Pancreas (tissue), 10 donors: ENCODE data around the gene RAB11A. TPM values are rescaled to one million over a fixed set of nuclear protein-coding genes. Genes with fewer than 3 reads are reported as not detected.

Experiments used
- ATAC-seq, 4 donors: fragments of 200-7000 bp; cut with Tn5 transposase; one replicate each; pipeline versions ENCODE4 v1.8.0 to v1.9.1; 2020; ENCODE audit warnings: mild to moderate bottlenecking in 4 of 4, moderate library complexity in 4 of 4
- DNase-seq, 6 donors: peaks; one replicate each; pipeline ENCODE4 v3.0.0-alpha.2; 2020
- FAIRE-seq: peaks from 2 replicates; lab custom pipeline; 2012; peaks lifted over from hg19 to GRCh38; lab: Jason Lieb, UNC
- H3K27ac ChIP-seq, 4 donors: fragments of 200-600 bp; sonication (generic); 1 replicate in 3 of 4; 2 replicates in 1 of 4; pipeline versions ENCODE4 v1.5.0 to v1.8.0; 2020
- H3K27me3 ChIP-seq, 4 donors: fragments of 200-600 bp; one replicate each; pipeline ENCODE4 v1.8.0; 2021
- H3K36me3 ChIP-seq, 3 donors: fragments of 200-600 bp; sonication (generic) in 1 of 3; one replicate each; pipeline versions ENCODE4 v1.5.0 to v1.8.0; 2020 to 2021
- H3K4me1 ChIP-seq, 3 donors: fragments of 200-600 bp; one replicate each; pipeline ENCODE4 v1.8.0; 2021
- H3K4me3 ChIP-seq, 4 donors: fragments of 200-600 bp; sonication (generic) in 2 of 4; one replicate each; pipeline versions ENCODE4 v1.5.0 to v1.8.0; 2020 to 2021
- H3K9me3 ChIP-seq, 4 donors: fragments of 200-600 bp; one replicate each; pipeline ENCODE4 v1.8.0; 2021
- WGBS, 2 donors: extraction: QIAGEN DNeasy Blood & Tissue Kit; methylation state at CpG; one replicate each; pipeline ENCODE4 v1.1.7; 2013; 5-methylcytosine and 5-hydroxymethylcytosine counted together
- intact Hi-C, 3 donors: fragments of 100-400 bp; cut with DNase I; formaldehyde crosslinking; loops; one replicate each; pipeline versions ENCODE4 v1.11.1 to v1.14.2; 2022
- polyA plus RNA-seq, 2 donors: library from polyadenylated mRNA; stranded (reverse); fragments of 200-250 nt; gene quantifications; one replicate each; pipeline ENCODE4 v1.2.3, GENCODE V29; 2013
- total RNA-seq, 6 donors: library from RNA; stranded (reverse); fragmentation: NEBNext Ultra II Directional in 4 of 6; extraction: Animal tissue kit (Norgen Biotek cat#: 25700) in 4 of 6; gene quantifications; one replicate each; pipeline versions ENCODE4 v1.2.1 to v1.2.4, GENCODE V29; 2021 to 2023
- TF ChIP-seq, protein P1 (sequence below), 4 donors: fragments of 200-600 bp; sonication (generic) in 3 of 4; IDR thresholded peaks; one replicate each; pipeline versions ENCODE4 v1.5.0 to v1.8.0; 2021; ENCODE audit warnings: antibody characterized with exemption in 4 of 4
- donor health status: healthy with polysubstance abuse.
- donor health status: DM: no; HTN: no; CAD: no; lungs with moderate emphysema.
- donor health status: DM: no; HTN: no; CAD: no.
- donor health status: control.
- donor health status: control.
- donor health status: Bipolar disorder and iron deficiency.
- donor health status: DM: yes; HTN: yes; CAD: no.
- donor health status: DM: no; HTN: no; CAD: no.
- donor health status: DM: no; HTN: no; CAD: no.
- donor health status: DM: yes; HTN: yes; CAD: no.

RAB11A gene
- total and polyA plus RNA-seq, 8 donors, result 19.8 to 98.4 (median 62.0) TPM

DNA sequence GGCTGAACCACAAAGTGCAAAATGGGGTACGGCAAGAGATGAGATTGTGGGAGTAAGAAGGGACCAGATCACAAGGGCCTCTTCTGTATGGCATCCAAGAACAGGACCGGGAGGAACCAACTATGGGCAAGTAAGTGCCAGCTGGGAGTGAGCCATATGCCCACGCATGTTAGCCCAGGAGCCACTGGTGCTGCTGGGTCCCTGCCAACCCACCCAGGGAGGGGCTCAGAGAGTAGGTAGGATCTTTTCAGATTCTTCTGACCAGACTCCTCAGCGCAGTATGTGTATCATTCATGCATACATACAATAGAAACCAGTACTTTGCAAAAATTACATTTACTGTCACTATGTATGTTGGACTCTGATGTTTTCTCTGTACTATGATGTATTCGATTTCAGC, 54.0 kb downstream of the RAB11A start:
- ATAC-seq (no peak), FAIRE-seq (no peak), DNase-seq (no peak)
- intact Hi-C loops, result no loop called here
- Histone ChIP-seq H3K36me3 (no peaks in the 10 kb centered on the region), H3K4me3 (no peak overlapping the region), H3K4me1 (no peaks in the 10 kb centered on the region), H3K27ac (no peak overlapping the region), H3K9me3 (no peaks in the 10 kb centered on the region), H3K27me3 (no peaks in the 10 kb centered on the region)
- 72 to 85% methylated on average over 5 of the region's 5 CpGs for WGBS, 2 donors
- TF ChIP-seq, protein P1, sequence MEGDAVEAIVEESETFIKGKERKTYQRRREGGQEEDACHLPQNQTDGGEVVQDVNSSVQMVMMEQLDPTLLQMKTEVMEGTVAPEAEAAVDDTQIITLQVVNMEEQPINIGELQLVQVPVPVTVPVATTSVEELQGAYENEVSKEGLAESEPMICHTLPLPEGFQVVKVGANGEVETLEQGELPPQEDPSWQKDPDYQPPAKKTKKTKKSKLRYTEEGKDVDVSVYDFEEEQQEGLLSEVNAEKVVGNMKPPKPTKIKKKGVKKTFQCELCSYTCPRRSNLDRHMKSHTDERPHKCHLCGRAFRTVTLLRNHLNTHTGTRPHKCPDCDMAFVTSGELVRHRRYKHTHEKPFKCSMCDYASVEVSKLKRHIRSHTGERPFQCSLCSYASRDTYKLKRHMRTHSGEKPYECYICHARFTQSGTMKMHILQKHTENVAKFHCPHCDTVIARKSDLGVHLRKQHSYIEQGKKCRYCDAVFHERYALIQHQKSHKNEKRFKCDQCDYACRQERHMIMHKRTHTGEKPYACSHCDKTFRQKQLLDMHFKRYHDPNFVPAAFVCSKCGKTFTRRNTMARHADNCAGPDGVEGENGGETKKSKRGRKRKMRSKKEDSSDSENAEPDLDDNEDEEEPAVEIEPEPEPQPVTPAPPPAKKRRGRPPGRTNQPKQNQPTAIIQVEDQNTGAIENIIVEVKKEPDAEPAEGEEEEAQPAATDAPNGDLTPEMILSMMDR (IDR thresholded peaks at IDR 0.05), result no peak

DNA sequence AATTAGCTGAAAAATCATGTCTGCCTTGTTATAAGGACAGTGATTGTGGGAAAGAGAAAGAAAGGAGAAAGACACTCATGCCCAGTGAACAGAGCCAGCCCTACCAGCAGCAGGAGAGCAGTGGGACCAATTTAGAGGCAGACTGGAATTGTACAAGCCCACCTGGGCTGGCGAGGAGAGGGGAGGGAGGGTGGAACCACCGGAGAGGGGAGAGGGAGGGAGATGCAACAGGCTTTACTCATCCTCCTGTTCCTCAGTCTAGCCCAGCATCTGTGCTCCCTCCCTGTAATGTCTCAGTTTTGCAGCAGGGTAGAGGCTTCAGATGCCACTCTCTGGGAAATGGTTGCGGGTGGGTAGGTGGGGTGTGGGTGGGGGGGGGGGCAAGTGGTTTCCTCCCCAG, 54.7 kb downstream of the RAB11A start:
- H3K27ac ChIP-seq, result no peak overlapping the region
- ATAC-seq (no peak), DNase-seq (no peak), FAIRE-seq (no peak)
- H3K27me3 ChIP-seq, result no peaks in the 10 kb centered on the region
- TF ChIP-seq, protein P1 (IDR thresholded peaks at IDR 0.05), result no peak
- H3K36me3 ChIP-seq, result no peaks in the 10 kb centered on the region
- no peak overlapping the region for H3K4me3 ChIP-seq
- H3K9me3 ChIP-seq, result no peaks in the 10 kb centered on the region
- 90 to 100% methylated on average over 3 of the region's 3 CpGs for WGBS, 2 donors
- intact Hi-C loops, result no loop called here
- no peaks in the 10 kb centered on the region for H3K4me1 ChIP-seq

DNA sequence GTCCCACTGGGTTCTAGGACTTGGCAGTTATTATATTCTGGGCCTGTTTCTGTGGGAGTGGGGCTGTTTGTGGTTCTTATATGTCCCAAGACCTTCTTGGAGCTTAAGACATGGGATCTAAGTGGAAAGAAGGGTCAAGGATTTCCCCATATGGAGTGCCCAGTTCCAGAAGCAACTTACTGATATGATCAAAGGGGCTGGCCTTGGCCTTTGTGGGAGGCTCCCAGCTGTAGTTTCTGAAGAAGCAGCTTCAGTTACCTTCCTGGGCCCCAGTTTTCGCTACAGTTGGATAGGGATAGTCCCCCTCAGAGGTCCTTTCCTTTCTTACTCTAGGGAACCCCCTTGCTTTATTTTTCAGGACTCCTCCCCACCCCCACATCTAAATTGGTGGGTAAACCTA, 56.0 kb downstream of the RAB11A start:
- no peak overlapping the region for H3K4me3 ChIP-seq
- no peaks in the 10 kb centered on the region for H3K36me3 ChIP-seq
- 67 to 75% methylated on average over 1 of the region's 1 CpG for WGBS, 2 donors
- DNase-seq (no peak), FAIRE-seq (no peak), ATAC-seq (peak in 2 of 4 donors; percentile 13 to 14)
- TF ChIP-seq, protein P1 (IDR thresholded peaks at IDR 0.05), result no peak
- H3K27ac ChIP-seq, result no peak overlapping the region
- intact Hi-C loops, result no loop called here
- no peaks in the 10 kb centered on the region for H3K4me1 ChIP-seq
- no peaks in the 10 kb centered on the region for H3K27me3 ChIP-seq
- no peaks in the 10 kb centered on the region for H3K9me3 ChIP-seq

DNA sequence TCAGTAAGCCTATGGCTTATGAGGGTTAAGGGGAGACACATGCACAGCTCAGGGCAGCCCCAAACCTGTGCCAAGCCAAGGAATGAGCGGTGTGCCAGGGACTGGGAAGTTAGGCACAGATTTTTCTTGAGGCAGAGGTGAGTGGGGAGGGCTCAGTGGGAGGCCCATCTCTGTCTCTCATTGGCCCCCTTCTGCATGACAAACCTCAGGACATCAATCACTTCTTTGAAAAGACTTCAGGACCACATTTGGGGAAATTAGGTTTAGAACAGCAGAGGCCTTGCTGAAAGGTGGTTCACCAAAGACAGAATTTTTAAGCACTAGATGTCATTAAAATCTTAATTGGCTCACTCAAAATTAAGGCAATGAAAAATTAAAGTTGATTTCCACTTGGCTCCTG, 57.2 kb downstream of the RAB11A start:
- ATAC-seq (no peak), DNase-seq (no peak), FAIRE-seq (no peak)
- Histone ChIP-seq H3K9me3 (no peaks in the 10 kb centered on the region), H3K4me1 (no peaks in the 10 kb centered on the region), H3K27me3 (no peaks in the 10 kb centered on the region), H3K4me3 (no peak overlapping the region), H3K27ac (no peak overlapping the region), H3K36me3 (no peaks in the 10 kb centered on the region)
- 96 to 98% methylated on average over 1 of the region's 1 CpG for WGBS, 2 donors
- intact Hi-C loops, result no loop called here
- TF ChIP-seq, protein P1 (IDR thresholded peaks at IDR 0.05), result no peak

DNA sequence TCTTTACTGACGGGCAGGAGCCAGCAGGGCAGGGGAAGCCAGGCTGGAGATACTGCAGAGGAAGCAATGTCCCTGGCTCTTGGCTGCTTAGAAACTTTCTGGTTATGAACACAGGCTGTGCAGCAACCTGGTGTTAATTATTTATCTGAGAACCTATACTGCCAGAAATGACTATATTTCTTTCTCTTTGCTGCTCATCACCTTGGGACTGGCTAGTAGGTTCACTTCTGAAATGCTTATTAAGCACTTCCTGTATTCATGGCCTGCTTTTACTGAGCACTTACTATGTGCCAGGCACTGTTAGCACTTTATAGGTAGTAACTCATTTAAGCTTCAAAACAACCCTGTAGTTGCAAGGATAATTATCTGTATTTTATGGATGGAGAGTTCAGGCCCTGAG, 57.6 kb downstream of the RAB11A start:
- no peak for ATAC-seq
- Histone ChIP-seq H3K4me1 (no peaks in the 10 kb centered on the region), H3K36me3 (no peaks in the 10 kb centered on the region), H3K9me3 (no peaks in the 10 kb centered on the region), H3K27me3 (no peaks in the 10 kb centered on the region), H3K4me3 (no peak overlapping the region), H3K27ac (no peak overlapping the region)
- intact Hi-C loops, result no loop called here
- WGBS, 2 donors, result 86 to 92% methylated on average over 1 of the region's 1 CpG
- DNase-seq, result no peak
- no peak for FAIRE-seq
- TF ChIP-seq, protein P1 (IDR thresholded peaks at IDR 0.05), result no peak
